Heart right ventricle (tissue), 16 donors: Measurements from ENCODE around the gene WDR43. TPM values are rescaled to one million over a fixed set of nuclear protein-coding genes. Genes with fewer than 3 reads are reported as not detected.
A peak's percentile ranks its signal among the peaks of the same experiment; 100 is the strongest.

ENCODE experiments used
- ATAC-seq, 8 donors: fragments of 200-7000 bp; cut with Tn5 transposase; one replicate each; pipeline ENCODE4 v1.9.1; 2020; ENCODE audit warnings: mild to moderate bottlenecking in 8 of 8, moderate library complexity in 8 of 8, moderate number of reproducible peaks in 1 of 8
- DNase-seq, 2 donors: peaks; one replicate each; pipeline ENCODE4 v3.0.0-alpha.2; 2020
- H3K27ac ChIP-seq, 10 donors: fragments of 200-600 bp; sonication (generic) in 2 of 10; one replicate each; pipeline versions ENCODE4 v1.5.0 to v1.8.0; 2020 to 2022; ENCODE audit warnings: mild to moderate bottlenecking in 3 of 10
- H3K27me3 ChIP-seq, 7 donors: fragments of 200-600 bp; one replicate each; pipeline ENCODE4 v1.8.0; 2021 to 2022; ENCODE audit warnings: mild to moderate bottlenecking in 2 of 7
- H3K36me3 ChIP-seq, 9 donors: fragments of 200-600 bp; sonication (generic) in 1 of 9; one replicate each; pipeline versions ENCODE4 v1.5.0 to v1.8.0; 2020 to 2022; ENCODE audit warnings: mild to moderate bottlenecking in 2 of 9
- H3K4me1 ChIP-seq, 9 donors: fragments of 200-600 bp; sonication (generic) in 1 of 9; one replicate each; pipeline versions ENCODE4 v1.5.0 to v1.8.0; 2020 to 2022; ENCODE audit warnings: mild to moderate bottlenecking in 4 of 9
- H3K4me3 ChIP-seq, 10 donors: fragments of 200-600 bp; sonication (generic) in 2 of 10; one replicate each; pipeline versions ENCODE4 v1.5.0 to v1.8.0; 2020 to 2022; ENCODE audit warnings: mild to moderate bottlenecking in 7 of 10, moderate library complexity in 2 of 10
- H3K9me3 ChIP-seq, 11 donors: fragments of 200-600 bp in 10 of 11; sonication (generic) in 2 of 11; one replicate each; pipeline versions ENCODE4 v1.5.0 to v1.8.0; 2013 to 2022; ENCODE audit warnings: mild to moderate bottlenecking in 2 of 11, control low read depth in 1 of 11, moderate library complexity in 1 of 11
- whole genome bisulfite sequencing, 2 donors: extraction: QIAGEN DNeasy Blood & Tissue Kit; methylation state at CpG; one replicate each; pipeline ENCODE4 v1.1.7; 2013; ENCODE audit warnings: inconsistent platforms in 1 of 2; 5-methylcytosine and 5-hydroxymethylcytosine counted together
- intact Hi-C, 10 donors: fragments of 100-400 bp; cut with DNase I; formaldehyde crosslinking; loops; one replicate each; pipeline versions ENCODE4 v1.11.1 to v1.14.2; 2022
- polyA plus RNA-seq, 2 donors: library from polyadenylated mRNA; stranded (reverse); fragments of 200-250 nt; gene quantifications; one replicate each; pipeline ENCODE4 v1.2.3, GENCODE V29; 2013
- total RNA-seq, 10 donors: library from RNA; stranded (reverse); fragmentation: NEBNext Ultra II Directional in 3 of 10; extraction: Animal tissue kit (Norgen Biotek cat#: 25700) in 3 of 10; gene quantifications; one replicate each; pipeline versions ENCODE4 v1.2.1 to v1.2.4, GENCODE V29; 2021 to 2023
- TF ChIP-seq, protein P1 (sequence below), 9 donors: fragments of 200-600 bp; sonication (generic) in 2 of 9; IDR thresholded peaks; one replicate each; pipeline versions ENCODE4 v1.5.0 to v1.8.0; 2021 to 2022; ENCODE audit warnings: antibody characterized with exemption in 9 of 9, mild to moderate bottlenecking in 5 of 9, moderate library complexity in 1 of 9
- donor health status: Arrhythmogenic right ventricular cardiomyopathy.
- donor health status: ischemic (EF 13 %, LVEDD 7.1; RV severe dilation, severe dysfunction).
- donor health status: healthy with polysubstance abuse.
- donor health status: DM: no; HTN: yes; CAD: no.
- donor health status: DM: no; HTN: no; CAD: no.
- donor health status: ischemic (EF 25% LVEDD 6.9; RV normal size, moderate dysfunction).
- donor health status: ischemic (EF 25% LVEDD 5.7; RV mildly dilated, moderate dysfunction).
- donor health status: healthy.
- donor health status: DM: yes; HTN: yes; CAD: no.
- donor health status: Ischemic cardiomyopathy.
- donor health status: ischemic (EF 35%, LVEDD 5.7; RV mildly dilated, moderate dysfunction).
- donor health status: nonischemic (EF 11% LVEDD 7.7; RV severe dilation, severe dysfunction).
- donor health status: DM: yes; HTN: yes; CAD: no.
- donor health status: PGD.
- donor health status: ischemic (EF 29% LVEDD 5.4; RV normal size, mild dysfunction).
- donor health status: nonischemic (EF 23%, LVEDD 6.1; RV moderate dilation, normal function).

The WDR43 gene
- total and polyA plus RNA-seq, 12 donors = 5.9 to 42.1 (median 22.3) TPM

- DNase-seq (no peak), ATAC-seq (no peak)
- 79 to 84% methylated on average over 16 of the region's 16 CpGs for WGBS, 2 donors
- Histone ChIP-seq H3K9me3 (no peaks in the 10 kb centered on the region), H3K27me3 (no peaks in the 10 kb centered on the region), H3K27ac (no peak overlapping the region), H3K36me3 (no peaks in the 10 kb centered on the region), H3K4me3 (no peak overlapping the region), H3K4me1 (peaks cover 0 to 11% (median 0%) of the 10 kb centered on the region in 9 donors)
- intact Hi-C loops = no loop called here
- TF ChIP-seq, protein P1, sequence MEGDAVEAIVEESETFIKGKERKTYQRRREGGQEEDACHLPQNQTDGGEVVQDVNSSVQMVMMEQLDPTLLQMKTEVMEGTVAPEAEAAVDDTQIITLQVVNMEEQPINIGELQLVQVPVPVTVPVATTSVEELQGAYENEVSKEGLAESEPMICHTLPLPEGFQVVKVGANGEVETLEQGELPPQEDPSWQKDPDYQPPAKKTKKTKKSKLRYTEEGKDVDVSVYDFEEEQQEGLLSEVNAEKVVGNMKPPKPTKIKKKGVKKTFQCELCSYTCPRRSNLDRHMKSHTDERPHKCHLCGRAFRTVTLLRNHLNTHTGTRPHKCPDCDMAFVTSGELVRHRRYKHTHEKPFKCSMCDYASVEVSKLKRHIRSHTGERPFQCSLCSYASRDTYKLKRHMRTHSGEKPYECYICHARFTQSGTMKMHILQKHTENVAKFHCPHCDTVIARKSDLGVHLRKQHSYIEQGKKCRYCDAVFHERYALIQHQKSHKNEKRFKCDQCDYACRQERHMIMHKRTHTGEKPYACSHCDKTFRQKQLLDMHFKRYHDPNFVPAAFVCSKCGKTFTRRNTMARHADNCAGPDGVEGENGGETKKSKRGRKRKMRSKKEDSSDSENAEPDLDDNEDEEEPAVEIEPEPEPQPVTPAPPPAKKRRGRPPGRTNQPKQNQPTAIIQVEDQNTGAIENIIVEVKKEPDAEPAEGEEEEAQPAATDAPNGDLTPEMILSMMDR (IDR thresholded peaks at IDR 0.05) = no peak
Observed at GRCh38 chr2:28990445-28990844, 96.0 kb downstream of the WDR43 start.

DNA sequence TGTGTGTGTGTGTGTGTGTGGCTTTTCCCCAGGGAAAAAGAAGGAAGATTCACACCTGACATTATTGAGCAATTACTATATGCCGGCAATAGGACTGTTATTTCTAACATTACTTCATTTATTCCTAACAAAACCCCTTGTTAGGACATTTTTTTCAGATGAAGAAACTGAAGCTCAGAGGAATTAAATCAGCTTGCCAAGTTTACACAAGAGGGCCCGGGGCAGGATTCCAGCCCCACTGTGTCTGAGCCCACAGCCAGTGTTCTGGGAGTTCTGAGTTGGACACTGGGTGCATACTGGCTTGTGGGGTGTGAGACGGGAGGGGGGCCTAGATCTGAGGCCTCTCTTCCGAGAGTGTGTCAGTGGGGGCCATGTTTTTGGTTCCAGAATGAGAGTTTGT is 96.6 kb downstream of the WDR43 start:
- Histone ChIP-seq H3K27ac (no peak overlapping the region), H3K27me3 (no peaks in the 10 kb centered on the region), H3K4me3 (no peak overlapping the region), H3K36me3 (no peaks in the 10 kb centered on the region), H3K9me3 (no peaks in the 10 kb centered on the region), H3K4me1 (peaks cover 0 to 11% (median 0%) of the 10 kb centered on the region in 9 donors)
- intact Hi-C loops = no loop called here
- DNase-seq = peak in 1 of 2 donors; percentile 53
- peak in 3 of 8 donors; percentile 32 to 60 (median 56) for ATAC-seq
- 55 to 63% methylated on average over 4 of the region's 4 CpGs for WGBS, 2 donors
- TF ChIP-seq, protein P1 (IDR thresholded peaks at IDR 0.05) = no peak

DNA sequence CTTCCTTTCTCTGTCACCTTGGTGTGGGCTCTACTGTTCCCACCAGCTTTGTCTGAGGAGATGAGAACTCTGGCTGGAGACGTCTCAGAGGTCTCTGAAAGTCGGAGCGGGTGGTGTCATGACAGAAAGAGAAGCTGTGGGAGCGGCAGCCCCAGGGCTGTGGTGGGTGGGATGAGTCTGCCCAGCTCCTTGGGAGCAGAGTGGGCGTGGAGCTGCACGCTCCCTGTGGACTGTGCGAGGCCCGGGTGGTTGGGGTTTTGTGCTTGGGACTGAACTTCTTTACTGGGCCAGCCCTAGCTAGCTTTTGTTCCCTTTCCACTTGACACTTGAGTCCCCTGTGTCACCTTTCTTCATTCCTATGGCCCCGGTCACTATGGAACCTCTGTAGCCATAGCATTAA is 97.0 kb downstream of the WDR43 start:
- Histone ChIP-seq H3K36me3 (no peaks in the 10 kb centered on the region), H3K27ac (no peak overlapping the region), H3K4me1 (peaks cover 0 to 10% (median 0%) of the 10 kb centered on the region in 9 donors), H3K4me3 (no peak overlapping the region), H3K9me3 (no peaks in the 10 kb centered on the region), H3K27me3 (no peaks in the 10 kb centered on the region)
- TF ChIP-seq, protein P1 (IDR thresholded peaks at IDR 0.05) = no peak
- 75 to 83% methylated on average over 9 of the region's 9 CpGs for WGBS, 2 donors
- DNase-seq (no peak), ATAC-seq (peak in 3 of 8 donors; percentile 27 to 47 (median 27))
- intact Hi-C loops = no loop called here

- no peak overlapping the region for H3K27ac ChIP-seq
- peaks cover 0 to 9% (median 0%) of the 10 kb centered on the region in 9 donors for H3K4me1 ChIP-seq
- TF ChIP-seq, protein P1 (IDR thresholded peaks at IDR 0.05) = no peak
- H3K36me3 ChIP-seq = no peaks in the 10 kb centered on the region
- DNase-seq (no peak), ATAC-seq (peak in 4 of 8 donors; percentile 42 to 66 (median 53))
- H3K9me3 ChIP-seq = no peaks in the 10 kb centered on the region
- no peak overlapping the region for H3K4me3 ChIP-seq
- intact Hi-C loops = no loop called here
- WGBS, 2 donors = 67 to 77% methylated on average over 6 of the region's 6 CpGs
- no peaks in the 10 kb centered on the region for H3K27me3 ChIP-seq
Observed at GRCh38 chr2:28993206-28993960, 98.9 kb downstream of the WDR43 start.
